Epithelial cell of esophagus (primary cell): ENCODE measurements around the gene TMEM30A.

ENCODE experiments used
- DNase-seq: peaks from one replicate; pipeline ENCODE4 v3.0.0; 2010; ENCODE audit warnings: low read depth
- H3K4me3 ChIP-seq: 2 replicates; pipeline ENCODE4 v1.5.1; 2011; ENCODE audit warnings: mild to moderate bottlenecking, low read length, control low read depth
- CTCF ChIP-seq: IDR thresholded peaks from 2 replicates; pipeline ENCODE4 v1.5.1; 2011; ENCODE audit warnings: low read depth, mild to moderate bottlenecking, low read length, control low read depth, inconsistent platforms; ENCODE audit not compliant: insufficient read depth; ENCODE audit errors: missing control alignments

Gene TMEM30A

GRCh38 chr6:75317503-75318206 is 33.1 kb upstream of the TMEM30A start:
- no peak overlapping the region for H3K4me3 ChIP-seq
- no peak for DNase-seq
- no peak for TF ChIP-seq CTCF

GRCh38 chr6:75315978-75316377 is 31.4 kb upstream of the TMEM30A start:
- no peak overlapping the region for H3K4me3 ChIP-seq
- no peak for TF ChIP-seq CTCF
- no peak for DNase-seq

- TF ChIP-seq CTCF = no peak
- DNase-seq = no peak
- H3K4me3 ChIP-seq = no peak overlapping the region
Measured at GRCh38 chr6:75308250-75308988, 23.8 kb upstream of the TMEM30A start.

GRCh38 chr6:75307364-75308004 is 22.9 kb upstream of the TMEM30A start:
- DNase-seq = no peak
- no peak for TF ChIP-seq CTCF
- no peak overlapping the region for H3K4me3 ChIP-seq

- H3K4me3 ChIP-seq = no peak overlapping the region
- DNase-seq = no peak
- TF ChIP-seq CTCF = no peak
Measured at GRCh38 chr6:75306064-75306463, 21.5 kb upstream of the TMEM30A start.

- no peak overlapping the region for H3K4me3 ChIP-seq
- no peak for DNase-seq
- no peak for TF ChIP-seq CTCF
Measured at GRCh38 chr6:75305573-75305972, 21.0 kb upstream of the TMEM30A start.
